ENCODE results near the gene PIGQ.

Gene PIGQ

DNA sequence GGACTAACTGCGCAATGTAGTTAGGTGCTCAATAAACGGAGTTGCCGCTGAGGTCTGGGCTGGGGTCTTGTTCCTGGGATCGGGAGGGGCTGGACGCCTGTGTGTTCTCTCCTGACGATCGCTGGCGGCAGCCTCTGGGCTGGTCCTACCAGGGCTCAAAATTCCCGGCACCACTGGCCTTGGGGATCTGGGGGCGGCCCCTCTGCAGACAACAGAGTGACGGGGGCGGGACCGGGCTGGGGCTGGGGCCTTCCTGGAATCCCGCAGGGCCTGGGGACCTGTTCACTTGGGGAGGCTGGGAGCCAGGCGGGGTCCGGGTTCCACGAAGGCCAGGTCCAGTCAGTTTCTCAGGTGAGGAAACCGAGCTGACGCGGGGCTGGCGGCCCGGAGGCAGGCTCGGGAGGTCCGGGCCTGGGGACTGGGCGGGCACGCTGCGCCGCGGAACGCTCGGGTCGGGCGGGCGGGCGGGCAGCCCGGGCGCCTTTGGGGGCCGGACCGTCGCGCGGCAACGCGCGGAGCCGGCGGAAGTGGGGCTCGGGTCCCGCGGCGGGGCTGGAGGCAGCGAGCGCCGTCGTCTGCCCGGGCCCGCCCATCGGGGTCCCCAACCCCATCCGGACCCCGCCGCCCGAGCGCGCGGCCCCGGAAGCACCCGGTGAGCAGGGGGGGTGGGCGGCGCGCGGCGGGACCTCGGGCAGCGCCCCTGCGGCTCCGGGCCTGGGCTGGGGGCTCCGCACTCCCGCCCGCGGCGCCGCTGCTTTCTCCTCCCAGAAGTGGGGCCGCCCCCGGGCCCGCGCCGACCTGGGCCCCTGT is at the start of gene PIGQ:
Gene PIGQ, plus strand, starts transcription at position 524 of the 810 bp plus-strand sequence. CDS start 4,107 bp downstream, outside the sequence.
- Histone ChIP-seq H3K36me3 (peaks cover 5 to 18% (median 9%) of the 10 kb centered on the region in 3 donors), H3K27ac (peak within 1 kb of the TSS; percentile 75 to 78), H3K27me3 (peaks cover 0 to 15% of the 10 kb centered on the region in 2 donors), H3K4me3 (peak within 1 kb of the TSS; percentile 84 to 92), H3K4me1 (peaks cover 0 to 50% (median 30%) of the 10 kb centered on the region in 4 donors), H3K9me3 (no peaks in the 10 kb centered on the region)
- intact Hi-C loops (cut with DNase I; ENCODE audit: low total_unique reads), result no loop called here
- no peak for TF ChIP-seq CTCF (IDR thresholded peaks at IDR 0.05)
- DNase-seq, result peak; percentile 64 to 80

DNA sequence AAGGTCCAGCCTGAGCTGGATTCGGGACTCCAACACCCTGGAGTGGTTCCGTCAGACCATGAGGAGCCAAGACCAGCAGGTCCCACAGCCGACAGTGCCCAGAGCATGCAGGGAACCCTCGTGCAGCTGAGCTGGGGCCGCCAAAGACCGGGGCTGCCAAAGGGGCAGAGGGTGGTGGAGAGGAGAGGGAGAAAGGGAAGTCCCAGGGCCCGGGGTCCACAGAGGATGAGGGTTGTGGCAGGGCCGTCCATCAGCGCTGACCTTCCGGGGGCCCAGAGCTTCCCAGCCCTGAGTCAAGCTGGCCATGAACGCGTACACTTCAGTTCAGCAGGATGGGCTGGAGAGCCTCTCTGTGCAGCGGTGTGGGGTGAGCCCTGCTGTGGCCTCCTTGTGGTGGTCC is 48.9 kb upstream of the PIGQ start:
- DNase-seq, result no peak
- intact Hi-C loops (cut with DNase I; ENCODE audit: low total_unique reads), result no loop called here
- no peaks in the 10 kb centered on the region for H3K9me3 ChIP-seq

DNA sequence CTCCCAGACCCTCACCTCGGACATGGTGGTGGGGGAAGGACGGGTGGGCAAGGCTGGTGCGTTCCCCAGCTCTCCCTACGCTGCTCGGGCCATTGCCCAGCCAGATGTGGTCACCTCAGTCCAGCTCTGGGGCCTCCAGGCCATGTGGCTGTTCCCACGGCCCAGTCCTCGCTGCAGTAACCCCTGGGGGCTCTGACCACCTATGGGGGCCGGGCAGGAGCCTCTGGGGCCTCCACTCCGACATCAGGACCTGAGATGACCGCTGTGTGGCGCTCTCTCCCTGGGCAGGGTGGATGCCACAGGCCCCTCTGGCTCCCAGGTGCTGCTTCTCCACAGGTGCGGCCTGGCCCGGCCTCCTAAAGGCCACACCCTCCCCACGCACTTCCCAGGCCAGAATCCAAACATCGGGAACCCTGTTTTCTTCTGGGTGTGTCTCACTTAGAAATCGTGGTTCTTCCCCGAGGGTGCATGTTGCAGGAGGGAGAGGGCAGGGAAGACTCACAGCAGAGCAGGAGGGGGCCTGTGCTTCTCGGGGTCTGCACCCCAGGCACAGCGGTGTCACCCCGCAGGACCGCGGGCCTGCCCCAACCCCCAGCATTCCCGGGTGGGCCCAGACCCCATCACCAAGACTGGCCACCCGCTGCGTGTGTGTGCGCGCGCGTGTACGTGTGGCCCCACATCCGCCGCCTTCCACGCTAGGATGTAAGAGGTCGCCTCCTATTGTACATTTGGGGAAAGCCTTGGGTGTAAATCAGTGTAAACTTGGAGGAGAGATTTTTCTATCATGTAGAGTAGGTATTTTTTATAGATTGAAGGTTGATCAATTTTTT is 48.2 kb upstream of the PIGQ start:
- DNase-seq, result no peak
- no peak for TF ChIP-seq CTCF (IDR thresholded peaks at IDR 0.05)
- H3K4me3 ChIP-seq, result no peak overlapping the region
- peaks cover 0 to 28% (median 18%) of the 10 kb centered on the region in 4 donors for H3K4me1 ChIP-seq
- no peaks in the 10 kb centered on the region for H3K9me3 ChIP-seq
- H3K36me3 ChIP-seq, result peaks cover 18 to 49% (median 26%) of the 10 kb centered on the region in 3 donors
- H3K27me3 ChIP-seq, result no peaks in the 10 kb centered on the region
- intact Hi-C loops (cut with DNase I; ENCODE audit: low total_unique reads), result no loop called here
- H3K27ac ChIP-seq, result no peak overlapping the region

More for the DNA sequence above, 48.9 kb upstream of the PIGQ start:
- H3K4me3 ChIP-seq, result no peak overlapping the region
- no peak overlapping the region for H3K27ac ChIP-seq
- no peak for TF ChIP-seq CTCF (IDR thresholded peaks at IDR 0.05)
- peaks cover 0 to 20% (median 10%) of the 10 kb centered on the region in 4 donors for H3K4me1 ChIP-seq
- peaks cover 20 to 57% (median 33%) of the 10 kb centered on the region in 3 donors for H3K36me3 ChIP-seq
- H3K27me3 ChIP-seq, result no peaks in the 10 kb centered on the region

DNA sequence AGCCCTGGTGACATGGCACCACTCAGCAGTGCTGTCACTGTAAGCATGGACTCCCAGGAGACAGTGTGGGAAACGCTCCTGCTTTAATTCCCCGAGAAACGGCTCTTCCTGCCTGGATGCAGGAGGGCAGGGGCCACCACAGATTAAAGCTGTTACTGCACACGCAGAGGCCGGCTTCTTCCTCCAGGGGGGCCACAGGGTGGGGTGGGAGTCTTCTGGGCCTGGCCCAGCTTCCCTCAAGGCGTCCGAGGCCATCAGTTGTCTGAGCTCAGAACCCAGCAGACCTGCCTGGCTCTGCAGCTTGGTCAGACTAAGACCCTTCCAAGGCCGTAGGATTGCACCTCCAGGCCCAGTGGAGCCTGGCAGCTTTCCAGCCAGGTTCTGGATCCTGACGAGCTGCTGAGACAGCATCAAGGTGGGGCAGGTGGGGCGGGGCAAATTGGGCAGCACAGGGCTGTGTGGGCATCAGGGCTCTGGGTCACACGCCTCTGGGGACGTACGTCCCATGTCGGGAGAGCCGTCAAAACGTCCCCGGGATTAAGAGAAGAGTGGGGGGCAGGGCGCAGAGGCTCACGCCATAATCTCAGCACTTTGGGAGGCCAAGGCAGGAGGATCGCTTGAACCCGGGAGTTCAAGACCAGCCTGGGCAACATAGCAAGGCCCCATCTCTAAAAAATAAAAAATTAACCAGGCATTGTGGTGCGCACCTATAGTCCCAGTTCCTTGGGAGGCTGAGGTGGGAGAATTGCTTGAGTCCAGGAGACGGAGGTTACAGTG is 47.3 kb upstream of the PIGQ start:
- Histone ChIP-seq H3K4me1 (peaks cover 0 to 31% (median 20%) of the 10 kb centered on the region in 4 donors), H3K36me3 (peaks cover 18 to 40% (median 25%) of the 10 kb centered on the region in 3 donors), H3K27me3 (no peaks in the 10 kb centered on the region), H3K9me3 (no peaks in the 10 kb centered on the region), H3K27ac (no peak overlapping the region), H3K4me3 (no peak overlapping the region)
- TF ChIP-seq CTCF (IDR thresholded peaks at IDR 0.05), result no peak
- DNase-seq, result no peak
- intact Hi-C loops (cut with DNase I; ENCODE audit: low total_unique reads), result no loop called here

GRCh38 chr16:523097-523741 is 46.5 kb upstream of the PIGQ start:
- Histone ChIP-seq H3K27me3 (no peaks in the 10 kb centered on the region), H3K27ac (no peak overlapping the region), H3K4me1 (peaks cover 0 to 33% (median 21%) of the 10 kb centered on the region in 4 donors), H3K36me3 (peaks cover 18 to 33% (median 25%) of the 10 kb centered on the region in 3 donors), H3K4me3 (no peak overlapping the region), H3K9me3 (no peaks in the 10 kb centered on the region)
- intact Hi-C loops (cut with DNase I; ENCODE audit: low total_unique reads), result no loop called here
- TF ChIP-seq CTCF (IDR thresholded peaks at IDR 0.05), result no peak
- DNase-seq, result no peak
